SH-SY5Y (cell line): Measurements from ENCODE around the gene CSNK1A1L.

ENCODE experiments used
- GATA2 ChIP-seq: IDR thresholded peaks from 2 replicates; pipeline ENCODE4 v1.6.1; 2011; ENCODE audit warnings: mild to moderate bottlenecking, low read depth, low read length
- GATA3 ChIP-seq: IDR thresholded peaks from 2 replicates; pipeline ENCODE4 v1.6.1; 2011; ENCODE audit warnings: low read depth, mild to moderate bottlenecking, low read length, moderate library complexity

GRCh38 chr13:37106642-37107041, 1.2 kb upstream of the CSNK1A1L start:
- TF ChIP-seq GATA3 (no peak), GATA2 (no peak)
